ENCODE measurements around the gene MACROD2.

Gene MACROD2

GRCh38 chr20:15336536-15336935 is 1341.2 kb downstream of the MACROD2 start:
- no peak for TF ChIP-seq FOXP2 (optimal IDR thresholded peaks at IDR 0.05; ENCODE audit: borderline replicate concordance, extremely low read depth, extremely low read length, insufficient read depth)
- TF ChIP-seq, protein P1, sequence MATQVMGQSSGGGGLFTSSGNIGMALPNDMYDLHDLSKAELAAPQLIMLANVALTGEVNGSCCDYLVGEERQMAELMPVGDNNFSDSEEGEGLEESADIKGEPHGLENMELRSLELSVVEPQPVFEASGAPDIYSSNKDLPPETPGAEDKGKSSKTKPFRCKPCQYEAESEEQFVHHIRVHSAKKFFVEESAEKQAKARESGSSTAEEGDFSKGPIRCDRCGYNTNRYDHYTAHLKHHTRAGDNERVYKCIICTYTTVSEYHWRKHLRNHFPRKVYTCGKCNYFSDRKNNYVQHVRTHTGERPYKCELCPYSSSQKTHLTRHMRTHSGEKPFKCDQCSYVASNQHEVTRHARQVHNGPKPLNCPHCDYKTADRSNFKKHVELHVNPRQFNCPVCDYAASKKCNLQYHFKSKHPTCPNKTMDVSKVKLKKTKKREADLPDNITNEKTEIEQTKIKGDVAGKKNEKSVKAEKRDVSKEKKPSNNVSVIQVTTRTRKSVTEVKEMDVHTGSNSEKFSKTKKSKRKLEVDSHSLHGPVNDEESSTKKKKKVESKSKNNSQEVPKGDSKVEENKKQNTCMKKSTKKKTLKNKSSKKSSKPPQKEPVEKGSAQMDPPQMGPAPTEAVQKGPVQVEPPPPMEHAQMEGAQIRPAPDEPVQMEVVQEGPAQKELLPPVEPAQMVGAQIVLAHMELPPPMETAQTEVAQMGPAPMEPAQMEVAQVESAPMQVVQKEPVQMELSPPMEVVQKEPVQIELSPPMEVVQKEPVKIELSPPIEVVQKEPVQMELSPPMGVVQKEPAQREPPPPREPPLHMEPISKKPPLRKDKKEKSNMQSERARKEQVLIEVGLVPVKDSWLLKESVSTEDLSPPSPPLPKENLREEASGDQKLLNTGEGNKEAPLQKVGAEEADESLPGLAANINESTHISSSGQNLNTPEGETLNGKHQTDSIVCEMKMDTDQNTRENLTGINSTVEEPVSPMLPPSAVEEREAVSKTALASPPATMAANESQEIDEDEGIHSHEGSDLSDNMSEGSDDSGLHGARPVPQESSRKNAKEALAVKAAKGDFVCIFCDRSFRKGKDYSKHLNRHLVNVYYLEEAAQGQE (IDR thresholded peaks at IDR 0.05; ENCODE audit: insufficient read depth in 1 of 2, low read depth in 2 of 2, low read length in 2 of 2), result no peak
- no peak for TF ChIP-seq SIN3A (IDR thresholded peaks at IDR 0.05; ENCODE audit: borderline replicate concordance, insufficient read depth, low read length)
- no peak for TF ChIP-seq TAF1 (IDR thresholded peaks at IDR 0.05; ENCODE audit: borderline replicate concordance, insufficient read depth, low read length)
- TF ChIP-seq POLR2AphosphoS5 (IDR thresholded peaks at IDR 0.05; ENCODE audit: low read depth, low read length), result no peak

DNA sequence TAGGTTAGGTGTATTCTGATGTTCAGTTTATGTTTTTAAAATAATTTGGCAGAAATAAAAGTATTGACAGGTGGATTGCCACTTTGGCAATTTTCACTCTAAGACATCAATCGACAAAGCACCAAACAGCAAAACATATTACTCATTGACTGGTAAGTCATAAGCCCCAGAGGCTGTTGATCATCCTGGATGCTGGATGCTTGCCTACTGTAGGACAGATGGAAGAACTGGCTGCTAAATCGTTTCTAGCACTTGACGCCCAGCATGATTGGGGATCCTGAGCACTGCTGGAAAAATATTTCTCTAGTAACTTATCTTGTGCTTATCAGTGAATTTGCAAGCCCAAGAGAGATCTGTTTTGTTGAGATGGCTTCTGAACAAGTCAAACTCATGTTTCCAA is 1343.9 kb downstream of the MACROD2 start:
- no peak for TF ChIP-seq SIN3A (IDR thresholded peaks at IDR 0.05; ENCODE audit: borderline replicate concordance, insufficient read depth, low read length)
- TF ChIP-seq, protein P1 (IDR thresholded peaks at IDR 0.05; ENCODE audit: insufficient read depth in 1 of 2, low read depth in 2 of 2, low read length in 2 of 2), result no peak
- TF ChIP-seq POLR2AphosphoS5 (IDR thresholded peaks at IDR 0.05; ENCODE audit: low read depth, low read length), result no peak
- no peak for TF ChIP-seq FOXP2 (optimal IDR thresholded peaks at IDR 0.05; ENCODE audit: borderline replicate concordance, extremely low read depth, extremely low read length, insufficient read depth)
- TF ChIP-seq TAF1 (IDR thresholded peaks at IDR 0.05; ENCODE audit: borderline replicate concordance, insufficient read depth, low read length), result no peak

DNA sequence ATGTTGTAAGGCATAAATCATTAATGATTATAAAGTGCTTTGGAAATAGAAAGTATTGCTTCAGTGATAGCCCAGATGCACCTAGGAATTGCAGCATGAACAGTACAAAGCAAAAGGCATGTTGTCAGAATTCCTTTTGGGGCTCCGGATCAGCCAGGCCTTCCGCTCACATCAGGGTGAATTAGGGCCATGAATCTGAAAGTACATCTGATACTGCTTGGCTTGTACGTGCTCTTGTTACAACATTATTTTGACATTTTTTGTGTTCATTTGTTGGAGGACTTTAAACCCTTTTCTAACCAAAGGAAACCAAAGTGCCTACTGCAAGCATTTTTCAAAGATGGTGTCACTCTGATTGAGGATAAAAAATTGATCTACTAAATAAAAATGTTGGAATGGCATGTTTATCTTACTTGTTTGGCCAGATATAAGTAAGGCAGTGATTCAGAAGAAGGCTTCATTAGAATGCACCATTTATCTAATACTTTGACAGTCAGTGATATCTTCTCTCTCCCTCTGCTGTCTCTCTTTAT is 1347.7 kb downstream of the MACROD2 start:
- TF ChIP-seq FOXP2 (optimal IDR thresholded peaks at IDR 0.05; ENCODE audit: borderline replicate concordance, extremely low read depth, extremely low read length, insufficient read depth) (no peak), TAF1 (IDR thresholded peaks at IDR 0.05; ENCODE audit: borderline replicate concordance, insufficient read depth, low read length) (no peak), SIN3A (IDR thresholded peaks at IDR 0.05; ENCODE audit: borderline replicate concordance, insufficient read depth, low read length) (no peak), POLR2AphosphoS5 (IDR thresholded peaks at IDR 0.05; ENCODE audit: low read depth, low read length) (no peak)
- TF ChIP-seq, protein P1 (IDR thresholded peaks at IDR 0.05; ENCODE audit: insufficient read depth in 1 of 2, low read depth in 2 of 2, low read length in 2 of 2), result no peak

- TF ChIP-seq TAF1 (IDR thresholded peaks at IDR 0.05; ENCODE audit: borderline replicate concordance, insufficient read depth, low read length), result no peak
- TF ChIP-seq SIN3A (IDR thresholded peaks at IDR 0.05; ENCODE audit: borderline replicate concordance, insufficient read depth, low read length), result no peak
- TF ChIP-seq POLR2AphosphoS5 (IDR thresholded peaks at IDR 0.05; ENCODE audit: low read depth, low read length), result no peak
- TF ChIP-seq, protein P1 (IDR thresholded peaks at IDR 0.05; ENCODE audit: insufficient read depth in 1 of 2, low read depth in 2 of 2, low read length in 2 of 2), result no peak
- TF ChIP-seq FOXP2 (optimal IDR thresholded peaks at IDR 0.05; ENCODE audit: borderline replicate concordance, extremely low read depth, extremely low read length, insufficient read depth), result no peak
Measured at GRCh38 chr20:15345287-15345686, 1350.0 kb downstream of the MACROD2 start.
